ENCODE results near the gene SLC6A4.
A peak's percentile ranks its signal among the peaks of the same experiment; 100 is the strongest.
"Not testable (repeated sequence)": the region's sequence is repeated elsewhere in the genome, so short reads cannot be mapped to it uniquely, and the experiment has no call there.

Gene SLC6A4

GRCh38 chr17:30241051-30241450 lies 5.6 kb upstream of the SLC6A4 start:
- in situ Hi-C loops (cut with HindIII; ENCODE audit: low pct_ligation_motif_present, low pct_unique_long_range_greater_than_20kb, low sequenced_read_pairs): no loop called here
- DNase-seq: no peak

GRCh38 chr17:30240177-30240576 lies 4.7 kb upstream of the SLC6A4 start:
- DNase-seq: no peak
- in situ Hi-C loops (cut with HindIII; ENCODE audit: low pct_ligation_motif_present, low pct_unique_long_range_greater_than_20kb, low sequenced_read_pairs): no loop called here

DNA sequence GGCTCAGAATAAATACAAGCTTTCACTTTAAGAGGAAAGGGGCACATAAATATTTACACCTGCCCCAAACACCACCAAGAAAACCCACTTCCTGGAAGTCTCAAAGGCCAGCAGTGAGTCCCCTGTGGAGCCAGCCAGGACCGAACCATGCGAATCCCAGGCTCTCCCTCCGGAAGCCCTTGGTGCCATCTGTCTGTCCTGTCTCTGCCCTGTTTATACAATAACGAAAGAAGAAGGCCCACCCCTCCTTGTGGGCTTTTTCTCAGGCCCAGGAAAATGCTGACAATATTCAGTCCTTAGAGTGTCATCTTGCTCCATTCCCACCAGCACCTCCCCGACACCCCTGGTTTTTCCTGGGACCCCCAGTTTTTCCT lies 3.6 kb upstream of the SLC6A4 start:
- in situ Hi-C loops (cut with HindIII; ENCODE audit: low pct_ligation_motif_present, low pct_unique_long_range_greater_than_20kb, low sequenced_read_pairs): no loop called here
- no peak for DNase-seq

DNA sequence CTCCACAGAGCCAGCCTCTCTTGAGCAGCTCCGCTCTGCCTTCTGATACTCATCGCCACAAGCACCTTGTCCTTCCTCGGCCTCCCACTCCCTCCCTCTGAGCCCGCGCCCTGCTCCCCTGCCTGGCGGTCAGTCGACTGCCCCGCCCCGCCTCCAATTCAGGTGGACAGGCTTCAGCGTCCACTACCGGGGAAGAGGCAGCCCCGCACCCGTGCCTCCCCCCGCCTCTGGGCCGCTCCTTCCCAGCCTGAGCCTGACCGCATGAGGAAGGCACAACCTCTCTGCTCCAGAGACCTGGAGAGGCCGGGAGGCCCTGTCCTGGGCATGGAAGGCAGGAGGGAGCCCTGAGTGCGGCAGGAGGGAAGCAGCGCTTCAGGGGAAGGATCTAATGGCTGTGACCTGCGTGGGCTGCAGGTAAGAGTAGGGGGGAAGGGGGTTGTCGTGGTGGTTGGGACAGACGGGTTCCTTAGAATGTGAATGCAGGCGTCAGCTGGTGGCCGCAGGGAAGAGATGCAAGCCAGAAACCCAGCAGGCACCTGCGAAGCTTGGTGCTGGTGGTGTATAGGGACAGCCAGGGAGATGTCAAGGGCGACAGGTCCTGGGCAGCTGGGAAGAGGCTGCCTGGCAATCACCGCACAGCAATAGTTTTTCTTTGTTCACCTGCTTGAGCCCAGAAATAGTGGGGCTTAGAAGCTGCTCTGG lies 3.0 kb upstream of the SLC6A4 start:
- in situ Hi-C loops (cut with HindIII; ENCODE audit: low pct_ligation_motif_present, low pct_unique_long_range_greater_than_20kb, low sequenced_read_pairs): no loop called here
- DNase-seq: no peak

GRCh38 chr17:30238003-30238344 lies 2.5 kb upstream of the SLC6A4 start:
- in situ Hi-C loops (cut with HindIII; ENCODE audit: low pct_ligation_motif_present, low pct_unique_long_range_greater_than_20kb, low sequenced_read_pairs): no loop called here

GRCh38 chr17:30237296-30238002 lies 2.0 kb upstream of the SLC6A4 start:
- no peak for DNase-seq
- in situ Hi-C loops (cut with HindIII; ENCODE audit: low pct_ligation_motif_present, low pct_unique_long_range_greater_than_20kb, low sequenced_read_pairs): no loop called here

More at GRCh38 chr17:30238003-30238344, 2.5 kb upstream of the SLC6A4 start:
- no peak for DNase-seq

- in situ Hi-C loops (cut with HindIII; ENCODE audit: low pct_ligation_motif_present, low pct_unique_long_range_greater_than_20kb, low sequenced_read_pairs): no loop called here
- DNase-seq: peak; percentile 79
Observed at GRCh38 chr17:30236766-30237165, 1.3 kb upstream of the SLC6A4 start.

GRCh38 chr17:30236297-30236624 lies 764 bp upstream of the SLC6A4 start:
- DNase-seq: no peak
- in situ Hi-C loops (cut with HindIII; ENCODE audit: low pct_ligation_motif_present, low pct_unique_long_range_greater_than_20kb, low sequenced_read_pairs): no loop called here

- DNase-seq: no peak
- in situ Hi-C loops (cut with HindIII; ENCODE audit: low pct_ligation_motif_present, low pct_unique_long_range_greater_than_20kb, low sequenced_read_pairs): no loop called here
Observed at GRCh38 chr17:30234964-30235363, 533 bp downstream of the SLC6A4 start.

- no peak for DNase-seq
- in situ Hi-C loops (cut with HindIII; ENCODE audit: low pct_ligation_motif_present, low pct_unique_long_range_greater_than_20kb, low sequenced_read_pairs): no loop called here
Observed at GRCh38 chr17:30234296-30234695, 1.2 kb downstream of the SLC6A4 start.

- no peak for DNase-seq
Observed at GRCh38 chr17:30232824-30233427, 2.6 kb downstream of the SLC6A4 start.

DNA sequence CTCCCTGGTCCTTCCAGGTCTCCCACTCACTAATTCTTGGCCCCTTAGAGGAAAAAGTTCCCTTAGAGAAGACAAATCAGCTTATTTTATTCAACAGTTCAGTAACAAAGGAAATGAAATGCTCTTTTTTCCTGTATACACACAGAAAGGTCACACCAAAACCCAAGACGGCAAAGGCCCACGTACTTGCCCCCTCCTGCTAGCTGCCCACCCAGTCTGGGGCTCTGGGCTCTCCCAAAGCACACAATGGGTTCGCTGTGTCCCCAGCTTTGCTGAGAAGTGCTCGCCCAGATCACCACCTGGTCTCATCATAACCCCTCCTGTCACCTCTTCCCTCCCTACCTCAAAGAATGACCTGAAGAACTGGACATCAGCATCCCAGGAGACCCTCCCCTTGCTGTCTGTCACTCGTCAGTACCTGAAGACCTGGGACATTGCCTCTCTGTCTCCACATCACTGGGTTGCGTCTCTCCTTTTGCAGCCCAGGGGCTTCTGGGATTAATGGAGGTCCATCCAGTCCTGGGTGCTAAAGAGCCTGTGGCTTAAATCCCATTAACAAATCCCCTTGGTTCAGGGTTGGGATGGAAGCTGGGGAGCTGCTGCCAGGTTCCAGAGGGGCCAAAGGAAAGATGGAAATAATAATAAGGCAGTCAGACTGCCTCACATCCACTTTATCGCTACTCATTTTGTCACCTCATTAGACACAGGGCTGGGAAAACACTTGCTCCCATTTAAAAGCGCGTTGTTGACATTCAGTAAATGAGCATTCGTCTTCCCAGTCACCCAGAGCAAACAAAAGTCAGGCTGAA lies 3.3 kb downstream of the SLC6A4 start:
- in situ Hi-C loops (cut with HindIII; ENCODE audit: low pct_ligation_motif_present, low pct_unique_long_range_greater_than_20kb, low sequenced_read_pairs): no loop called here
- DNase-seq: no peak

More at GRCh38 chr17:30232824-30233427, 2.6 kb downstream of the SLC6A4 start:
- in situ Hi-C loops (cut with HindIII; ENCODE audit: low pct_ligation_motif_present, low pct_unique_long_range_greater_than_20kb, low sequenced_read_pairs): no loop called here

GRCh38 chr17:30230596-30231125 lies 4.8 kb downstream of the SLC6A4 start:
- in situ Hi-C loops (cut with HindIII; ENCODE audit: low pct_ligation_motif_present, low pct_unique_long_range_greater_than_20kb, low sequenced_read_pairs): no loop called here
- no peak for DNase-seq

DNA sequence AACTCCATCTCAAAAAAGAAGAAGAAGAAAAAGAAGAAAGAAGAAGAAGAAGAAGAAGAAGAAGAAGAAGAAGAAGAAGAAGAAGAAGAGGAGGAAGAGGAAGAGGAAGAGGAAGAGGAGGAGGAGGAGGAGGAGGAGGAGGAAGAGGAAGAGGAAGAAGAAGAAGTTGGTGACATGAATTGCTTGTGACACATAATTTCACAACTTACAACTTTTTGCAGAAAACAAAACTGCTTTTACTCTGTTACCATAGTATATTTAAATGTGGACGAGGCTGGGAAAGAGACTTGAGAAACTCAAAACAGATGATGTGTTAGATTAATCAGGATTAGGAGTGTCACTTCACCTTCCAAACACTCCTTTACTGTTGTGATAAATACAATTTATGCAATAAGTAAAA lies 5.5 kb downstream of the SLC6A4 start:
- in situ Hi-C loops (cut with HindIII; ENCODE audit: low pct_ligation_motif_present, low pct_unique_long_range_greater_than_20kb, low sequenced_read_pairs); DNase-seq: not testable (repeated sequence)

GRCh38 chr17:30229012-30229411 lies 6.5 kb downstream of the SLC6A4 start:
- DNase-seq: no peak
- in situ Hi-C loops (cut with HindIII; ENCODE audit: low pct_ligation_motif_present, low pct_unique_long_range_greater_than_20kb, low sequenced_read_pairs): no loop called here

GRCh38 chr17:30228011-30228410 lies 7.5 kb downstream of the SLC6A4 start:
- in situ Hi-C loops (cut with HindIII; ENCODE audit: low pct_ligation_motif_present, low pct_unique_long_range_greater_than_20kb, low sequenced_read_pairs): no loop called here
- no peak for DNase-seq

DNA sequence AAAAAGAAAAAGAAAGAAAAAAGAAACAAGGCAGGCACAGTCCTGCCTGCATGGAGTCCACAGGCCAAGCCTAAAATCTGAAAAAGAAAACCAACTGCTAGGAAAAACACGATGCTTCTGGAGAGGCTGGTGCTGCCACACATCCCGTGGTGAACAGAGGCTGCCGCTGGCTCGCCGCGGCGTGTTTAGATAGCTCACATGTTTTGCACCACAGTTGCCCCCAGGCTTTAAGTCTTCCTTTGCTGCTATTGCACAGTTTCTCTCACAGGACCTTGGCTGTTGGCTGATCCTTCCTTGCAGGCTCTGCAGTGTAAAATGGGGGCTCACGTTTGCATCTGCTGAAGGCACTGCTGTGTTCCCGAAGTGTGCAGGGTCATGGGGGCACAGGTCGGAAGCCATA lies 8.6 kb downstream of the SLC6A4 start:
- in situ Hi-C loops (cut with HindIII; ENCODE audit: low pct_ligation_motif_present, low pct_unique_long_range_greater_than_20kb, low sequenced_read_pairs): no loop called here
- no peak for DNase-seq

DNA sequence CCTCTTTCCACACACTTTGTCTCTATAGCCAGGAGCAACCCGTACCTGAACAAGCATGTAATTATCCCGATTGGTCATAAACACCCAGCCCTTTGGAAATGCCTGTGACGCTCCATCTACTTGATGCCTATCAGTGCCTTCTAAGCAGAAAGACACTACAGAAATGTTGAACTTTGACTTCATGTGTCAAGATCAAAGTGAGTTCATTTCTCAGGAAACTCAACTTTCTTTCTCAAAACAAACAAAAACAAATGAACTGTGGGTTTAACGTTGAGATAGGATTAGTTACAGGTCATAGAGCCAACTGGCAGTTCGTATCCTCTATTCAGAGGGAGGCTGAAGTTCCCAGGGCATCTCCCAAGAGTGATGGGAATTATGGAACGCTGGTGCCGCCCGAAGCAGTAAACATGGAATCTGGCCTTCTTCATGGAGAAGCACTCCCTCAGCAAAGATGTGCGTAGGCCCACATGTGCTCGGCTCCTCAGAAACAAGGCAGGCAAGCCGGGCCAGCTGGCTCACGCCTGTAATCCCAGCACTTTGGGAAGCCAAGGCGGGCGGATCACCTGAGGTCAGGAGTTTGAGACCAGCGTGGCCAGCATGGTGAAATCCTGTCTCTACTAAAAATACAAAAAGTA lies 9.5 kb downstream of the SLC6A4 start:
- in situ Hi-C loops (cut with HindIII; ENCODE audit: low pct_ligation_motif_present, low pct_unique_long_range_greater_than_20kb, low sequenced_read_pairs): no loop called here
- no peak for DNase-seq

DNA sequence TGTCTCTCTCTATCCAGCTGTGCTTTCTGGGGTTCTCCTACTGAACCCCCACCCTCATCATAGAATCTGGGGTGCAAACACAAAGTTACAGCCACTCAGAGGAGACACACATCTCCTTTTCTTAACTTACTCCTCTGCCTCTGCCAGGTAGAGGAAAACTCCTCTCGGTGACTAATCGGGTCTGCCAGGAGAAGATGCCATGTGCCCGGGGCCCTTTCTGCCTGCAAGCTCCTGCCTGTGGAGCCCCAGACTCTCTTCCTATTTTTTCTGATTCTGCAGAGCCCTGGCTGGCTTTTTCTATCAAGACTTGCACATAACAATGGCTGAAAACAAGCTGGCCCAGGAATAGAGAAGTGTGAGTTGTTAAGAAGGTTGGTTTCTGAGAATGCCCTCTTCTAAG lies 10.4 kb downstream of the SLC6A4 start:
- in situ Hi-C loops (cut with HindIII; ENCODE audit: low pct_ligation_motif_present, low pct_unique_long_range_greater_than_20kb, low sequenced_read_pairs): no loop called here

More for the DNA sequence above, 10.4 kb downstream of the SLC6A4 start:
- no peak for DNase-seq

Data from ACHN (cell line).